IMR-90 (cell line): Measurements from ENCODE around the gene NKAIN4. TPM values are rescaled to one million over a fixed set of nuclear protein-coding genes. Genes with fewer than 3 reads are reported as not detected.

ENCODE experiments used
- ATAC-seq: fragments of 200-7000 bp; cut with Tn5 transposase; 2 replicates; pipeline ENCODE4 v1.9.1; 2020; ENCODE audit warnings: low read depth, mild to moderate bottlenecking, moderate library complexity
- BruUV-seq: library from RNA; stranded (reverse); fragments of 400-500 nt; replicated peaks from 2 replicates; lab custom pipeline; 2021; lab: Mats Ljungman, UMichigan
- CTCF ChIA-PET: fragments of 300-600 bp; formaldehyde crosslinking; extraction: SDS; loops from one replicate; lab custom pipeline; 2021; ENCODE audit warnings: antibody characterized with exemption; lab: Yijun Ruan, JAX
- POLR2A ChIA-PET: fragments of 300-600 bp; sonication (Branson Sonifier 250); formaldehyde crosslinking; loops from one replicate; lab custom pipeline; 2022; ENCODE audit warnings: antibody characterized with exemption; ENCODE audit not compliant: unreplicated experiment; lab: Charles Lee
- DNase-seq: peaks from one replicate; pipeline ENCODE4 v3.0.0; 2013
- H2AFZ ChIP-seq: replicated peaks from 2 replicates; pipeline ENCODE3; 2013; ENCODE audit warnings: low read length, mild to moderate bottlenecking; ENCODE audit not compliant: poor library complexity
- H2AK5ac ChIP-seq: 2 replicates; pipeline ENCODE4 v1.6.1; 2013; ENCODE audit warnings: low read depth, low read length, inconsistent platforms
- H2AK9ac ChIP-seq: replicated peaks from 2 replicates; pipeline ENCODE3; 2013; ENCODE audit warnings: mild to moderate bottlenecking, low read depth, low read length, moderate library complexity; ENCODE audit not compliant: poor library complexity
- H2BK120ac ChIP-seq: 2 replicates; pipeline ENCODE4 v1.6.1; 2013; ENCODE audit warnings: low read depth, low read length, inconsistent platforms
- H2BK15ac ChIP-seq: 3 replicates; pipeline ENCODE4 v1.6.1; 2013; ENCODE audit warnings: low read depth, low read length, inconsistent platforms
- H2BK20ac ChIP-seq: 2 replicates; pipeline ENCODE4 v1.6.1; 2013; ENCODE audit warnings: low read depth, mild to moderate bottlenecking, inconsistent platforms, low read length, moderate library complexity
- H2BK5ac ChIP-seq: 2 replicates; pipeline ENCODE4 v1.6.1; 2013; ENCODE audit warnings: mild to moderate bottlenecking, low read depth, low read length, inconsistent platforms; ENCODE audit not compliant: poor library complexity, severe bottlenecking
- H3K14ac ChIP-seq: replicated peaks from 2 replicates; pipeline ENCODE4 v1.6.1; 2013; ENCODE audit warnings: low read depth, low read length, inconsistent platforms
- H3K18ac ChIP-seq: 2 replicates; pipeline ENCODE4 v1.6.1; 2013; ENCODE audit warnings: low read depth, low read length, control low read depth
- H3K23ac ChIP-seq: 2 replicates; pipeline ENCODE4 v1.6.1; 2013; ENCODE audit warnings: low read depth, low read length, inconsistent platforms
- H3K27ac ChIP-seq: 2 replicates; pipeline ENCODE4 v1.5.1; 2013; ENCODE audit warnings: mild to moderate bottlenecking, control low read depth, low read length; ENCODE audit not compliant: insufficient read depth
- H3K27me3 ChIP-seq: 2 replicates; pipeline ENCODE4 v1.6.1; 2013; ENCODE audit warnings: low read length; ENCODE audit not compliant: control insufficient read depth, insufficient read depth
- H3K36me3 ChIP-seq: 2 replicates; pipeline ENCODE4 v1.6.1; 2013; ENCODE audit warnings: low read length, mixed read lengths; ENCODE audit not compliant: control insufficient read depth, insufficient read depth
- H3K4ac ChIP-seq: 2 replicates; pipeline ENCODE4 v1.6.1; 2013; ENCODE audit warnings: low read depth, low read length, inconsistent platforms
- H3K4me1 ChIP-seq: 2 replicates; pipeline ENCODE4 v1.6.1; 2013; ENCODE audit warnings: low read length, mixed read lengths; ENCODE audit not compliant: control insufficient read depth, insufficient read depth
- H3K4me2 ChIP-seq: 2 replicates; pipeline ENCODE4 v1.6.1; 2013; ENCODE audit warnings: low read depth, mild to moderate bottlenecking, control low read depth, low read length, moderate library complexity
- H3K4me3 ChIP-seq: 2 replicates; pipeline ENCODE4 v1.5.1; 2013; ENCODE audit warnings: low read depth, mild to moderate bottlenecking, control low read depth, low read length, moderate library complexity; ENCODE audit not compliant: insufficient read depth
- H3K56ac ChIP-seq: 2 replicates; pipeline ENCODE4 v1.6.1; 2013; ENCODE audit warnings: low read length, inconsistent platforms; ENCODE audit not compliant: insufficient read depth; ENCODE audit errors: extremely low read depth
- H3K79me1 ChIP-seq, 2 experiments: 2 replicates each; pipeline ENCODE4 v1.6.1; 2013; ENCODE audit warnings: low read length in 2 of 2, inconsistent platforms in 1 of 2, low read depth in 1 of 2
- H3K9ac ChIP-seq: 2 replicates; pipeline ENCODE4 v1.6.1; 2013; ENCODE audit warnings: low read depth, low read length, control low read depth
- H3K9me1 ChIP-seq: 2 replicates; pipeline ENCODE4 v1.6.1; 2013; ENCODE audit warnings: low read length, inconsistent platforms; ENCODE audit not compliant: insufficient read depth
- H3K9me3 ChIP-seq: 2 replicates; pipeline ENCODE4 v1.6.1; 2013; ENCODE audit warnings: low read length; ENCODE audit not compliant: control insufficient read depth, insufficient read depth
- H4K20me1 ChIP-seq: 2 replicates; pipeline ENCODE4 v1.6.1; 2013; ENCODE audit warnings: low read length, inconsistent platforms; ENCODE audit not compliant: insufficient read depth
- H4K5ac ChIP-seq: 2 replicates; pipeline ENCODE4 v1.6.1; 2013; ENCODE audit warnings: mild to moderate bottlenecking, low read depth, low read length, control low read depth
- H4K8ac ChIP-seq, 2 experiments: 2 replicates each; pipeline ENCODE4 v1.6.1; 2013; ENCODE audit warnings: low read depth in 2 of 2, low read length in 2 of 2, control low read depth in 1 of 2, inconsistent platforms in 1 of 2
- H4K91ac ChIP-seq: 2 replicates; pipeline ENCODE4 v1.6.1; 2013; ENCODE audit warnings: low read depth, low read length, inconsistent platforms; ENCODE audit not compliant: insufficient read depth
- BHLHE40 ChIP-seq: fragments of 150-350 bp; IDR thresholded peaks from 2 replicates; pipeline ENCODE4 v1.6.1; 2016; ENCODE audit warnings: mild to moderate bottlenecking, low read depth, low read length
- CHD1 ChIP-seq: IDR thresholded peaks from 2 replicates; pipeline ENCODE4 v1.6.1; 2012; ENCODE audit warnings: low read depth, low read length, improper control_type of control experiment
- NFE2L2 ChIP-seq: fragments of 150-350 bp; IDR thresholded peaks from 2 replicates; pipeline ENCODE4 v1.6.1; 2016; ENCODE audit warnings: low read depth, mild to moderate bottlenecking, low read length
- whole genome bisulfite sequencing, 2 experiments: methylation state at CpG; one replicate each; pipeline versions ENCODE4 v1.1.5 to v1.1.7; 2013; ENCODE audit warnings: missing lambda C conversion rate in 2 of 2; ENCODE audit not compliant: insufficient read length in 1 of 2; ENCODE audit errors: extremely low coverage in 2 of 2; 5-methylcytosine and 5-hydroxymethylcytosine counted together
- dilution Hi-C: fragments of 300-500 bp; cut with HindIII; formaldehyde crosslinking; loops from one replicate; pipeline ENCODE4 v1.14.3; 2018; ENCODE audit warnings: low sequenced_read_pairs; ENCODE audit not compliant: unreplicated experiment
- in situ Hi-C: fragments of 300-500 bp; cut with MboI; formaldehyde crosslinking; loops from 3 replicates; pipeline ENCODE4 v1.14.3; 2019; ENCODE audit warnings: low sequenced_read_pairs, inconsistent platforms, mixed read lengths
- intact Hi-C: fragments of 100-400 bp; cut with micrococcal nuclease; formaldehyde crosslinking; loops from 2 replicates; pipeline ENCODE4 v1.10.0; 2022
- polyA plus RNA-seq, 3 experiments: library from polyadenylated mRNA; depleted of rRNA; stranded (reverse); fragments of >200 nt; gene quantifications; 2 replicates each; pipeline ENCODE4 v1.2.3, GENCODE V29; 2012; ENCODE audit warnings: low replicate concordance in 1 of 3
- total RNA-seq: library from RNA; depleted of rRNA; stranded (reverse); fragments of >200 nt; gene quantifications from 2 replicates; pipeline ENCODE4 v1.2.3, GENCODE V29; 2012
- TF ChIP-seq, protein P1 (sequence below): conservative IDR thresholded peaks from 2 replicates; pipeline ENCODE4 v1.5.1; 2012; ENCODE audit warnings: mild to moderate bottlenecking, low read depth, low read length, improper control_type of control experiment
- TF ChIP-seq, protein P2 (sequence below): fragments of 150-350 bp; IDR thresholded peaks from 2 replicates; pipeline ENCODE4 v1.6.1; 2017; ENCODE audit warnings: mild to moderate bottlenecking, antibody characterized with exemption, low read length, low read depth

The NKAIN4 gene
- total and polyA plus RNA-seq, 2 of the 4 experiments (the other 2 are of a cell fraction): not detected

GRCh38 chr20:63297371-63297781 lies 43.1 kb upstream of the NKAIN4 start:
- WGBS, 2 experiments: 0% methylated on average over 1 of the region's 11 CpGs; no CpG with 5 or more reads in 1 of the 2 experiments
- no peak overlapping the region for H3K4me3 ChIP-seq
- H2BK120ac ChIP-seq: no peak overlapping the region
- ATAC-seq (no peak), DNase-seq (no peak)
- peaks cover 41% of the 10 kb centered on the region for H3K27me3 ChIP-seq
- intact Hi-C loops (no loop called here), dilution Hi-C loops (no loop called here), in situ Hi-C loops (no loop called here)
- H3K18ac ChIP-seq: no peak overlapping the region
- no peaks in the 10 kb centered on the region for H3K4me1 ChIP-seq
- TF ChIP-seq CHD1 (no peak), BHLHE40 (no peak), NFE2L2 (no peak)
- TF ChIP-seq, protein P1, sequence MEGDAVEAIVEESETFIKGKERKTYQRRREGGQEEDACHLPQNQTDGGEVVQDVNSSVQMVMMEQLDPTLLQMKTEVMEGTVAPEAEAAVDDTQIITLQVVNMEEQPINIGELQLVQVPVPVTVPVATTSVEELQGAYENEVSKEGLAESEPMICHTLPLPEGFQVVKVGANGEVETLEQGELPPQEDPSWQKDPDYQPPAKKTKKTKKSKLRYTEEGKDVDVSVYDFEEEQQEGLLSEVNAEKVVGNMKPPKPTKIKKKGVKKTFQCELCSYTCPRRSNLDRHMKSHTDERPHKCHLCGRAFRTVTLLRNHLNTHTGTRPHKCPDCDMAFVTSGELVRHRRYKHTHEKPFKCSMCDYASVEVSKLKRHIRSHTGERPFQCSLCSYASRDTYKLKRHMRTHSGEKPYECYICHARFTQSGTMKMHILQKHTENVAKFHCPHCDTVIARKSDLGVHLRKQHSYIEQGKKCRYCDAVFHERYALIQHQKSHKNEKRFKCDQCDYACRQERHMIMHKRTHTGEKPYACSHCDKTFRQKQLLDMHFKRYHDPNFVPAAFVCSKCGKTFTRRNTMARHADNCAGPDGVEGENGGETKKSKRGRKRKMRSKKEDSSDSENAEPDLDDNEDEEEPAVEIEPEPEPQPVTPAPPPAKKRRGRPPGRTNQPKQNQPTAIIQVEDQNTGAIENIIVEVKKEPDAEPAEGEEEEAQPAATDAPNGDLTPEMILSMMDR: no peak
- TF ChIP-seq, protein P2, sequence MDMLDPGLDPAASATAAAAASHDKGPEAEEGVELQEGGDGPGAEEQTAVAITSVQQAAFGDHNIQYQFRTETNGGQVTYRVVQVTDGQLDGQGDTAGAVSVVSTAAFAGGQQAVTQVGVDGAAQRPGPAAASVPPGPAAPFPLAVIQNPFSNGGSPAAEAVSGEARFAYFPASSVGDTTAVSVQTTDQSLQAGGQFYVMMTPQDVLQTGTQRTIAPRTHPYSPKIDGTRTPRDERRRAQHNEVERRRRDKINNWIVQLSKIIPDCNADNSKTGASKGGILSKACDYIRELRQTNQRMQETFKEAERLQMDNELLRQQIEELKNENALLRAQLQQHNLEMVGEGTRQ: no peak
- no TSS peak for BruUV-seq
- ChIA-PET CTCF (no interaction called here), POLR2A (no interaction called here)
- no peak overlapping the region for H4K91ac ChIP-seq
- H2AFZ ChIP-seq: no peak overlapping the region
- no peaks in the 10 kb centered on the region for H3K36me3 ChIP-seq
- H2BK20ac ChIP-seq: no peak overlapping the region
- H3K79me1 ChIP-seq: no peaks in the 10 kb centered on the region
- H3K23ac ChIP-seq: no peak overlapping the region
- no peak overlapping the region for H3K56ac ChIP-seq
- H3K27ac ChIP-seq: no peak overlapping the region
- H2BK15ac ChIP-seq: no peak overlapping the region
- H4K8ac ChIP-seq: no peak overlapping the region
- no peak overlapping the region for H2AK5ac ChIP-seq
- H3K14ac ChIP-seq: no peak overlapping the region
- H2BK5ac ChIP-seq: no peak overlapping the region
- H4K5ac ChIP-seq: no peak overlapping the region
- no peak overlapping the region for H2AK9ac ChIP-seq
- no peak overlapping the region for H3K9ac ChIP-seq
- H3K9me3 ChIP-seq: peaks cover 2% of the 10 kb centered on the region; the same call in 1 of the 2 replicates
- no peak overlapping the region for H3K4me2 ChIP-seq
- no peaks in the 10 kb centered on the region for H3K9me1 ChIP-seq
- no peak overlapping the region for H3K4ac ChIP-seq
- peaks cover 4% of the 10 kb centered on the region for H4K20me1 ChIP-seq
